HepG2 (cell line): ENCODE results near the gene CLASP1. TPM values are rescaled to one million over a fixed set of nuclear protein-coding genes. Genes with fewer than 3 reads are reported as not detected.

Source experiments
- ATAC-seq: fragments of 200-7000 bp; cut with Tn5 transposase; 3 replicates; pipeline ENCODE4 v1.9.1; 2020; ENCODE audit warnings: mild to moderate bottlenecking, moderate library complexity
- BruUV-seq: library from RNA; stranded (reverse); fragments of 400-500 nt; replicated peaks from 2 replicates; lab custom pipeline; 2021; lab: Mats Ljungman, UMichigan
- CTCF ChIA-PET: fragments of 300-600 bp; formaldehyde crosslinking; extraction: SDS; loops from one replicate; lab custom pipeline; 2021; ENCODE audit warnings: low total read pairs, inconsistent platforms, low intra/inter-chr PET ratio; lab: Yijun Ruan, JAX
- POLR2A ChIA-PET: fragments of 350-600 bp; sonication (Branson Sonifier 250); formaldehyde crosslinking; loops from one replicate; lab custom pipeline; 2020; ENCODE audit warnings: antibody characterized with exemption, inconsistent platforms; lab: Yijun Ruan, JAX
- DNase-seq: peaks from one replicate; pipeline ENCODE4 v3.0.0-alpha.2; 2015; ENCODE audit warnings: low spot score
- FAIRE-seq: peaks from 3 replicates; lab custom pipeline; 2011; peaks lifted over from hg19 to GRCh38; lab: Jason Lieb, UNC
- H2AFZ ChIP-seq: one replicate; pipeline ENCODE4 v1.6.1; 2011; ENCODE audit warnings: low read length, inconsistent platforms
- H3K27ac ChIP-seq: fragments of 300-600 bp; 3 replicates; pipeline ENCODE4 v1.8.0; 2011; ENCODE audit warnings: mixed run types, mild to moderate bottlenecking, mixed read lengths, low read length, inconsistent platforms; ENCODE audit not compliant: insufficient read depth; ENCODE audit errors: extremely low read length
- H3K27me3 ChIP-seq, 2 experiments: fragments of 200-600 bp in 1 of 2; 2 replicates in 1 of 2; 3 replicates in 1 of 2; pipeline versions ENCODE4 v1.6.0 to v1.8.0; 2011; ENCODE audit warnings: low read length in 2 of 2, mild to moderate bottlenecking in 2 of 2, moderate library complexity in 2 of 2, inconsistent platforms in 1 of 2; ENCODE audit not compliant: insufficient read depth in 2 of 2, control insufficient read depth in 1 of 2
- H3K36me3 ChIP-seq, 2 experiments: fragments of 200-600 bp in 1 of 2; replicated peaks in 1 of 2; 2 replicates in 1 of 2; 3 replicates in 1 of 2; pipeline versions ENCODE4 v1.5.1 to v1.8.0; 2011; ENCODE audit warnings: low read length in 2 of 2, inconsistent platforms in 1 of 2; ENCODE audit not compliant: insufficient read depth in 2 of 2, control insufficient read depth in 1 of 2
- H3K4me1 ChIP-seq: 2 replicates; pipeline ENCODE4 v1.5.1; 2012; ENCODE audit warnings: low read length, inconsistent platforms; ENCODE audit not compliant: insufficient read depth
- H3K4me2 ChIP-seq: 2 replicates; pipeline ENCODE4 v1.6.0; 2011; ENCODE audit warnings: low read depth, low read length, inconsistent platforms
- H3K4me3 ChIP-seq, 3 experiments: fragments of 200-600 bp in 1 of 3; sonication (generic), shearing (Covaris generic) in 1 of 3; replicated peaks in 1 of 3; 2 replicates each; pipeline ENCODE4 v1.5.1; 2011 to 2016; ENCODE audit warnings: low read length in 3 of 3, inconsistent platforms in 2 of 3, low read depth in 2 of 3, mild to moderate bottlenecking in 2 of 3, control low read depth in 1 of 3, mixed read lengths in 1 of 3; ENCODE audit not compliant: insufficient read depth in 1 of 3
- H3K79me2 ChIP-seq: one replicate; pipeline ENCODE4 v1.6.1; 2011; ENCODE audit warnings: low read length, inconsistent platforms; ENCODE audit not compliant: insufficient read depth
- H3K9ac ChIP-seq: 2 replicates; pipeline ENCODE4 v1.6.0; 2011; ENCODE audit warnings: mild to moderate bottlenecking, low read depth, low read length, inconsistent platforms; ENCODE audit not compliant: insufficient read depth
- H3K9me3 ChIP-seq: 2 replicates; pipeline ENCODE4 v1.5.1; 2012; ENCODE audit warnings: mild to moderate bottlenecking, low read length
- H4K20me1 ChIP-seq: 2 replicates; pipeline ENCODE4 v1.6.0; 2011; ENCODE audit warnings: inconsistent platforms, mild to moderate bottlenecking, low read length, moderate library complexity; ENCODE audit not compliant: insufficient read depth
- BRCA1 ChIP-seq: sonication (generic); formaldehyde crosslinking; IDR thresholded peaks from 2 replicates; pipeline ENCODE4 v1.4.0; 2020; ENCODE audit warnings: missing genetic modification reagents
- FOSL2 ChIP-seq: sonication (generic); formaldehyde crosslinking; IDR thresholded peaks from 2 replicates; pipeline ENCODE4 v1.4.0; 2020; ENCODE audit warnings: missing genetic modification reagents
- ZBTB21 ChIP-seq: sonication (generic); formaldehyde crosslinking; IDR thresholded peaks from 2 replicates; pipeline ENCODE4 v1.4.0; 2020; ENCODE audit warnings: missing genetic modification reagents
- ZC3H4 ChIP-seq: sonication (generic); formaldehyde crosslinking; IDR thresholded peaks from 2 replicates; pipeline ENCODE4 v1.4.0; 2020; ENCODE audit warnings: missing genetic modification reagents, borderline replicate concordance
- ZNF441 ChIP-seq: sonication (generic); formaldehyde crosslinking; IDR thresholded peaks from 2 replicates; pipeline ENCODE4 v1.7.0; 2021; ENCODE audit warnings: missing genetic modification reagents, borderline replicate concordance
- WGBS: methylation state at CpG from one replicate; pipeline ENCODE4 v1.1.6; 2017; ENCODE audit warnings: low lambda C conversion rate; 5-methylcytosine and 5-hydroxymethylcytosine counted together
- in situ Hi-C: cut with HindIII; loops from 2 replicates; pipeline ENCODE4 v1.10.0; 2017; ENCODE audit warnings: low pct_unique_long_range_greater_than_20kb; ENCODE audit not compliant: extremely low pct_ligation_motif_present
- intact Hi-C: fragments of 100-400 bp; cut with micrococcal nuclease; formaldehyde crosslinking; loops from one replicate; pipeline ENCODE4 v1.10.0; 2022; ENCODE audit not compliant: unreplicated experiment
- polyA plus RNA-seq, 8 experiments: library from polyadenylated mRNA; depleted of rRNA in 3 of 8; stranded (reverse) in 7 of 8; unstranded in 1 of 8; fragments of >200 nt; fragmentation: Illumina TruSeq in 4 of 8; extraction: Trizol in 4 of 8; gene quantifications; 2 replicates each; pipeline versions ENCODE4 v1.2.1 to v1.2.3, GENCODE V29; 2011 to 2016; ENCODE audit warnings: low read depth in 4 of 8, missing spikeins in 1 of 8, mixed read lengths in 1 of 8; ENCODE audit not compliant: insufficient read depth in 1 of 8
- total RNA-seq, 5 experiments: library from RNA; depleted of rRNA; stranded (reverse); fragments of >200 nt; fragmentation: Illumina TruSeq; extraction: Trizol; gene quantifications; 2 replicates each; pipeline ENCODE4 v1.2.3, GENCODE V29; 2016; ENCODE audit warnings: low read depth in 1 of 5
- TF ChIP-seq, protein P1 (sequence below): sonication (generic); formaldehyde crosslinking; IDR thresholded peaks from 2 replicates; pipeline ENCODE4 v1.4.0; 2020; ENCODE audit warnings: missing genetic modification reagents
- TF ChIP-seq, protein P2 (sequence below): sonication (generic); formaldehyde crosslinking; IDR thresholded peaks from 2 replicates; pipeline ENCODE4 v1.5.1; 2020; ENCODE audit warnings: missing genetic modification reagents, mild to moderate bottlenecking, borderline replicate concordance
- TF ChIP-seq, protein P3 (sequence below): sonication (generic); formaldehyde crosslinking; IDR thresholded peaks from 2 replicates; pipeline ENCODE4 v1.8.1; 2023; ENCODE audit warnings: missing genetic modification reagents, mild to moderate bottlenecking, borderline replicate concordance
- TF ChIP-seq, protein P4 (sequence below): IDR thresholded peaks from 2 replicates; pipeline ENCODE4 v1.6.1; 2016; ENCODE audit warnings: missing compliant biosample characterization, missing genetic modification reagents, borderline replicate concordance

The CLASP1 gene
- total and polyA plus RNA-seq, 2 of the 13 experiments (the other 11 are each of a cell fraction or from before 2014, with no cell fraction given) = 11.7 to 47.9 TPM

DNA sequence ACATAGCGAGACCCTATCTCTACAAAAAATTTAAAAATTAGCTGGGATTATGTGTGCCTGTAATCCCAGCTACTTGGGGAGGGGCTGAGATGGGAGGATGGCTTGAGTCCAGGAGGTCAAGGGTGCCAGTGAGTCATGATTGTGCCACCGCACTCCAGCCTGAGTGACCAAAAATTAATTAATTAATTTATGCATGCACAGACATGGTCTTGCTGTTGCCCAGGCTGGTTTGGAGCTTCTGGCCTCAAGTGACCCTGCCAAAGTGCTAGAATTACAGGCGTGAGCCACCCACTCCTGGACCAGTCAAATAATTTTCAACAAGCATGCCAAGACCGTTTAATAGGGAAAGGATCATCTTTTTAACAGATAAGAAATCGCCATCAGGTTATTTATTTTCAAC is 306.5 kb downstream of the CLASP1 start:
- no peaks in the 10 kb centered on the region for H4K20me1 ChIP-seq
- 0 out of 2 replicates have a peak, but pooled peaks have one; percentile 8 for TF ChIP-seq FOSL2 (CRISPR knock-in tag)
- TF ChIP-seq, protein P1, sequence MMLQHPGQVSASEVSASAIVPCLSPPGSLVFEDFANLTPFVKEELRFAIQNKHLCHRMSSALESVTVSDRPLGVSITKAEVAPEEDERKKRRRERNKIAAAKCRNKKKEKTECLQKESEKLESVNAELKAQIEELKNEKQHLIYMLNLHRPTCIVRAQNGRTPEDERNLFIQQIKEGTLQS (CRISPR knock-in tag) = no peak
- TF ChIP-seq, all 625 proteins: peak for 1
- ATAC-seq (no peak), FAIRE-seq (no peak), DNase-seq (no peak)
- BruUV-seq = no TSS peak
- Histone ChIP-seq H3K4me3 (no peak overlapping the region), H3K9me3 (no peaks in the 10 kb centered on the region), H3K4me1 (no peaks in the 10 kb centered on the region), H3K79me2 (no peaks in the 10 kb centered on the region), H3K27me3 (no peaks in the 10 kb centered on the region), H3K4me2 (no peak overlapping the region), H3K27ac (no peak overlapping the region), H2AFZ (no peak overlapping the region), H3K36me3 (peaks cover 35 to 67% of the 10 kb centered on the region in 2 experiments; a peak in 4 of 5 replicates), H3K9ac (no peak overlapping the region)
- ChIA-PET POLR2A (no interaction called here), CTCF (no interaction called here)
- 92% methylated on average over 5 of the region's 5 CpGs for WGBS
- in situ Hi-C loops = no loop called here
- intact Hi-C loops = no loop called here

DNA sequence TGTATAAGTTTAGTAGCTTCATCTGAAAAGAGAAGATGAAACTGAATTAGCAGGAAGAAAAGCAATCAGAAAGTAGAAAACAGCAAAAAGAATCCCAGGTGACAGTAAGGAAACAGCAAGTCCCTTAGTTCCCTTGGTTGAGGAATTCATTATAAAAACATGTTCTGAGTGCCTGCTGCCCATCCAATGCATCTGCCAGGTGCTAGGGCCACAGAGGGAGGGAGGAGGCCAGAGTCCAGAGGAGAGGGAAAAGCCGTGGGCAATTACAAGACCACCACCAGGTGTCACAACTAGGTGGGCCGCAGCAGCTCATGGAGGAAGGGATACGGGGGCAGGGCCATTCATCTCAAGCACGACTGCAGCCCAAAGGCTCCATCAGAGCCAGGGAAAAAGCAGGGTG is 308.3 kb downstream of the CLASP1 start:
- H3K27ac ChIP-seq = no peak overlapping the region
- no peaks in the 10 kb centered on the region for H3K79me2 ChIP-seq
- no peaks in the 10 kb centered on the region for H4K20me1 ChIP-seq
- no peak overlapping the region for H3K9ac ChIP-seq
- ATAC-seq (no peak), FAIRE-seq (no peak), DNase-seq (no peak)
- ChIA-PET POLR2A (no interaction called here), CTCF (no interaction called here)
- H3K4me2 ChIP-seq = no peak overlapping the region
- peaks cover 20 to 49% of the 10 kb centered on the region in 2 experiments; a peak in 4 of 5 replicates for H3K36me3 ChIP-seq
- H3K4me1 ChIP-seq = peaks cover 2% of the 10 kb centered on the region
- WGBS = 93% methylated on average over 4 of the region's 4 CpGs
- BruUV-seq = no TSS peak
- TF ChIP-seq ZNF441 (CRISPR knock-in tag) = no peak
- TF ChIP-seq ZBTB21 (CRISPR knock-in tag) = no peak
- TF ChIP-seq BRCA1 (CRISPR knock-in tag) = no peak
- TF ChIP-seq, protein P2, sequence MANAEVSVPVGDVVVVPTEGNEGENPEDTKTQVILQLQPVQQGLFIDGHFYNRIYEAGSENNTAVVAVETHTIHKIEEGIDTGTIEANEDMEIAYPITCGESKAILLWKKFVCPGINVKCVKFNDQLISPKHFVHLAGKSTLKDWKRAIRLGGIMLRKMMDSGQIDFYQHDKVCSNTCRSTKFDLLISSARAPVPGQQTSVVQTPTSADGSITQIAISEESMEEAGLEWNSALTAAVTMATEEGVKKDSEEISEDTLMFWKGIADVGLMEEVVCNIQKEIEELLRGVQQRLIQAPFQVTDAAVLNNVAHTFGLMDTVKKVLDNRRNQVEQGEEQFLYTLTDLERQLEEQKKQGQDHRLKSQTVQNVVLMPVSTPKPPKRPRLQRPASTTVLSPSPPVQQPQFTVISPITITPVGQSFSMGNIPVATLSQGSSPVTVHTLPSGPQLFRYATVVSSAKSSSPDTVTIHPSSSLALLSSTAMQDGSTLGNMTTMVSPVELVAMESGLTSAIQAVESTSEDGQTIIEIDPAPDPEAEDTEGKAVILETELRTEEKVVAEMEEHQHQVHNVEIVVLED (CRISPR knock-in tag) = no peak
- TF ChIP-seq, protein P3, sequence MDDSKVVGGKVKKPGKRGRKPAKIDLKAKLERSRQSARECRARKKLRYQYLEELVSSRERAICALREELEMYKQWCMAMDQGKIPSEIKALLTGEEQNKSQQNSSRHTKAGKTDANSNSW (CRISPR knock-in tag) = no peak
- TF ChIP-seq, protein P4, sequence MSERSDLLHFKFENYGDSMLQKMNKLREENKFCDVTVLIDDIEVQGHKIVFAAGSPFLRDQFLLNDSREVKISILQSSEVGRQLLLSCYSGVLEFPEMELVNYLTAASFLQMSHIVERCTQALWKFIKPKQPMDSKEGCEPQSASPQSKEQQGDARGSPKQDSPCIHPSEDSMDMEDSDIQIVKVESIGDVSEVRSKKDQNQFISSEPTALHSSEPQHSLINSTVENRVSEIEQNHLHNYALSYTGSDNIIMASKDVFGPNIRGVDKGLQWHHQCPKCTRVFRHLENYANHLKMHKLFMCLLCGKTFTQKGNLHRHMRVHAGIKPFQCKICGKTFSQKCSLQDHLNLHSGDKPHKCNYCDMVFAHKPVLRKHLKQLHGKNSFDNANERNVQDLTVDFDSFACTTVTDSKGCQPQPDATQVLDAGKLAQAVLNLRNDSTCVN (CRISPR knock-in tag) = no peak
- no peak for TF ChIP-seq ZC3H4
- no peaks in the 10 kb centered on the region for H3K27me3 ChIP-seq
- no peak overlapping the region for H3K4me3 ChIP-seq
- intact Hi-C loops = no loop called here
- in situ Hi-C loops = no loop called here
- no peaks in the 10 kb centered on the region for H3K9me3 ChIP-seq
- H2AFZ ChIP-seq = no peak overlapping the region
